HCT116 (cell line): ENCODE measurements around the gene RAD18. TPM values are rescaled to one million over a fixed set of nuclear protein-coding genes. Genes with fewer than 3 reads are reported as not detected.

ENCODE experiments used
- ATAC-seq: fragments of 200-7000 bp; cut with Tn5 transposase; 2 replicates; pipeline ENCODE4 v1.9.1; 2020; ENCODE audit warnings: mild to moderate bottlenecking, moderate library complexity
- BruUV-seq: library from RNA; stranded (reverse); fragments of 400-500 nt; replicated peaks from 2 replicates; lab custom pipeline; 2021; lab: Mats Ljungman, UMichigan
- CTCF ChIA-PET: fragments of 300-600 bp; sonication (Branson Sonifier 250); formaldehyde crosslinking; loops from one replicate; lab custom pipeline; 2021; ENCODE audit warnings: antibody characterized with exemption; lab: Charles Lee
- POLR2A ChIA-PET: fragments of 300-600, 350-600 bp; sonication (Branson Sonifier 250); formaldehyde crosslinking; loops from one replicate; lab custom pipeline; 2021; ENCODE audit warnings: antibody characterized with exemption; lab: Charles Lee
- RAD21 ChIA-PET, 2 experiments: fragments of 300-600 bp; sonication (Branson Sonifier 250); formaldehyde crosslinking; loops; one replicate each; lab custom pipeline; 2023; ENCODE audit warnings: low total read pairs in 2 of 2; ENCODE audit not compliant: uncharacterized antibody in 2 of 2, unreplicated experiment in 2 of 2, low non-redundant PET in 1 of 2; lab: Charles Lee
- DNase-seq: peaks from one replicate; pipeline ENCODE4 v3.0.0-alpha.2; 2010; ENCODE audit warnings: low read depth, low spot score
- H2AFZ ChIP-seq: fragments of 200-600 bp; shearing (Covaris generic), sonication (generic); 2 replicates; pipeline ENCODE4 v1.6.1; 2017; ENCODE audit warnings: low read depth, mixed run types, mixed read lengths, antibody characterized with exemption, low read length; ENCODE audit not compliant: poor library complexity, severe bottlenecking
- H3K27ac ChIP-seq: 2 replicates; pipeline ENCODE4 v1.5.1; 2012; ENCODE audit warnings: low read depth, low read length
- H3K27me3 ChIP-seq: fragments of 200-600 bp; sonication (generic); 2 replicates; pipeline ENCODE4 v1.6.1; 2016; ENCODE audit warnings: mixed run types, low read length, mixed read lengths; ENCODE audit not compliant: insufficient read depth
- H3K36me3 ChIP-seq, 2 experiments: fragments of 200-500 bp in 1 of 2; fragments of 200-600 bp in 1 of 2; sonication (Bioruptor generic) in 1 of 2; sonication (generic) in 1 of 2; 2 replicates each; pipeline versions ENCODE4 v1.5.1 to v1.6.1; 2014 to 2016; ENCODE audit warnings: low read length in 2 of 2, inconsistent platforms in 1 of 2, mixed read lengths in 1 of 2, mixed run types in 1 of 2; ENCODE audit not compliant: insufficient read depth in 2 of 2, control insufficient read depth in 1 of 2
- H3K4me1 ChIP-seq, 2 experiments: fragments of 200-600 bp in 1 of 2; sonication (generic) in 1 of 2; 2 replicates each; pipeline versions ENCODE4 v1.5.1 to v1.6.1; 2012 to 2017; ENCODE audit warnings: low read length in 2 of 2, inconsistent platforms in 1 of 2, mild to moderate bottlenecking in 1 of 2, mixed read lengths in 1 of 2, mixed run types in 1 of 2, moderate library complexity in 1 of 2; ENCODE audit not compliant: insufficient read depth in 2 of 2, control insufficient read depth in 1 of 2
- H3K4me2 ChIP-seq: fragments of 200-600 bp; sonication (generic); 2 replicates; pipeline ENCODE4 v1.6.1; 2017; ENCODE audit warnings: mixed run types, low read length, mixed read lengths
- H3K4me3 ChIP-seq, 2 experiments: fragments of 200-600 bp in 1 of 2; sonication (generic) in 1 of 2; replicated peaks in 1 of 2; 2 replicates each; pipeline ENCODE4 v1.5.1; 2011 to 2016; ENCODE audit warnings: low read length in 2 of 2, control low read depth in 1 of 2, low read depth in 1 of 2, mild to moderate bottlenecking in 1 of 2, mixed read lengths in 1 of 2, mixed run types in 1 of 2
- H3K79me2 ChIP-seq: fragments of 200-600 bp; sonication (generic); 2 replicates; pipeline ENCODE4 v1.6.1; 2017; ENCODE audit warnings: mild to moderate bottlenecking, mixed run types, low read length, moderate library complexity, mixed read lengths; ENCODE audit not compliant: insufficient read depth
- H3K9ac ChIP-seq: fragments of 200-600 bp; sonication (generic); 2 replicates; pipeline ENCODE4 v1.6.1; 2016; ENCODE audit warnings: low read length, mixed read lengths
- H3K9me2 ChIP-seq: fragments of 200-600 bp; sonication (generic), shearing (Covaris generic); 2 replicates; pipeline ENCODE4 v1.6.1; 2017; ENCODE audit warnings: mixed run types, mild to moderate bottlenecking, moderate library complexity; ENCODE audit not compliant: insufficient read depth
- H3K9me3 ChIP-seq, 2 experiments: fragments of 200-500 bp in 1 of 2; fragments of 200-600 bp in 1 of 2; sonication (Bioruptor generic) in 1 of 2; sonication (generic) in 1 of 2; 2 replicates each; pipeline ENCODE4 v1.6.1; 2014 to 2017; ENCODE audit warnings: low read length in 2 of 2, mixed read lengths in 2 of 2, inconsistent platforms in 1 of 2, low read depth in 1 of 2, mild to moderate bottlenecking in 1 of 2, mixed run types in 1 of 2, moderate library complexity in 1 of 2; ENCODE audit not compliant: control insufficient read depth in 1 of 2, insufficient read depth in 1 of 2
- H4K20me1 ChIP-seq: fragments of 200-600 bp; sonication (generic), shearing (Covaris generic); 2 replicates; pipeline ENCODE4 v1.6.1; 2017; ENCODE audit warnings: mixed run types, mild to moderate bottlenecking, moderate library complexity; ENCODE audit not compliant: insufficient read depth
- CBX3 ChIP-seq: IDR thresholded peaks from 2 replicates; pipeline ENCODE4 v1.6.1; 2012; ENCODE audit warnings: low read depth
- CEBPB ChIP-seq: IDR thresholded peaks from 2 replicates; pipeline ENCODE4 v1.6.1; 2012; ENCODE audit warnings: low read depth
- FOSL1 ChIP-seq: IDR thresholded peaks from 2 replicates; pipeline ENCODE4 v1.6.1; 2012; ENCODE audit warnings: low read depth
- POLR2A ChIP-seq: IDR thresholded peaks from 2 replicates; pipeline ENCODE4 v1.7.0; 2011; ENCODE audit warnings: borderline replicate concordance; ENCODE audit not compliant: insufficient read depth, insufficient read length; ENCODE audit errors: extremely low read depth
- ZNF274 ChIP-seq: fragments of 200-500 bp; sonication (Bioruptor generic); IDR thresholded peaks from 2 replicates; pipeline ENCODE4 v1.6.1; 2014; ENCODE audit warnings: mild to moderate bottlenecking, low read depth, low read length, inconsistent platforms
- intact Hi-C: fragments of 100-400 bp; cut with micrococcal nuclease; formaldehyde crosslinking; loops from 2 replicates; pipeline ENCODE4 v1.10.0; 2022
- total RNA-seq: library from RNA; stranded (reverse); gene quantifications from one replicate; pipeline ENCODE4 v1.2.1, GENCODE V29; 2021; ENCODE audit not compliant: unreplicated experiment
- TF ChIP-seq, protein P1 (sequence below): IDR thresholded peaks from 2 replicates; pipeline ENCODE4 v1.6.1; 2012

Gene RAD18
- total RNA-seq, 1 experiment from 2014 or later, result 28.7 TPM

- H3K27ac ChIP-seq, result no peak overlapping the region
- H3K9me2 ChIP-seq, result no peaks in the 10 kb centered on the region
- no peaks in the 10 kb centered on the region for H3K79me2 ChIP-seq
- TF ChIP-seq CEBPB (no peak), FOSL1 (no peak), POLR2A (no peak), CBX3 (no peak), ZNF274 (no peak)
- TF ChIP-seq, protein P1, sequence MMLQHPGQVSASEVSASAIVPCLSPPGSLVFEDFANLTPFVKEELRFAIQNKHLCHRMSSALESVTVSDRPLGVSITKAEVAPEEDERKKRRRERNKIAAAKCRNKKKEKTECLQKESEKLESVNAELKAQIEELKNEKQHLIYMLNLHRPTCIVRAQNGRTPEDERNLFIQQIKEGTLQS, result no peak
- no peak overlapping the region for H2AFZ ChIP-seq
- no peaks in the 10 kb centered on the region for H3K9me3 ChIP-seq
- no peak overlapping the region for H3K4me2 ChIP-seq
- H3K27me3 ChIP-seq, result no peaks in the 10 kb centered on the region
- H3K9ac ChIP-seq, result no peak overlapping the region
- no TSS peak for BruUV-seq
- H3K4me1 ChIP-seq, result no peaks in the 10 kb centered on the region
- no peak overlapping the region for H3K4me3 ChIP-seq
- no peaks in the 10 kb centered on the region for H3K36me3 ChIP-seq
- ChIA-PET POLR2A (no interaction called here), CTCF (no interaction called here), RAD21 (no interaction called here)
- no peaks in the 10 kb centered on the region for H4K20me1 ChIP-seq
- ATAC-seq, result no peak
- no peak for DNase-seq
- intact Hi-C loops, result no loop called here
These were observed 135.6 kb downstream of the RAD18 start for GRCh38 chr3:8827641-8828040.

Other genes starting within 250 kb of the RAD18 start
- gene CAV3, start 229.7 kb downstream of the RAD18 start, total RNA-seq, result not detected
- 1.3 TPM for gene OXTR, start 193.9 kb downstream of the RAD18 start, total RNA-seq